AG04449 (cell line): Measurements from ENCODE around the gene ZFAND3.
"Not testable (repeated sequence)": the region's sequence is repeated elsewhere in the genome, so short reads cannot be mapped to it uniquely, and the experiment has no call there.

Experiments
- CTCF ChIA-PET: fragments of 350-600 bp; formaldehyde crosslinking; extraction: SDS; loops from one replicate; lab custom pipeline; 2021; ENCODE audit warnings: antibody characterized with exemption; lab: Yijun Ruan, JAX
- POLR2A ChIA-PET: fragments of 400-600, 350-600 bp; formaldehyde crosslinking; extraction: SDS; loops from one replicate; lab custom pipeline; 2020; ENCODE audit warnings: antibody characterized with exemption, inconsistent platforms; lab: Yijun Ruan, JAX
- DNase-seq: peaks from one replicate; pipeline ENCODE4 v3.0.0-alpha.2; 2010; ENCODE audit warnings: low read depth, low spot score
- H3K4me3 ChIP-seq: 2 replicates; pipeline ENCODE4 v1.5.1; 2011; ENCODE audit warnings: low read depth, mild to moderate bottlenecking, control low read depth, low read length
- CTCF ChIP-seq: IDR thresholded peaks from one replicate; pipeline ENCODE4 v1.5.1; 2011; ENCODE audit warnings: mild to moderate bottlenecking, moderate library complexity, low read length, control low read depth, inconsistent platforms; ENCODE audit not compliant: insufficient read depth; ENCODE audit errors: missing control alignments

ZFAND3 gene

GRCh38 chr6:37992749-37993148 lies 173.2 kb downstream of the ZFAND3 start:
- CTCF ChIA-PET = no interaction called here
- H3K4me3 ChIP-seq = no peak overlapping the region
- no peak for DNase-seq

GRCh38 chr6:37993194-37993593 lies 173.7 kb downstream of the ZFAND3 start:
- DNase-seq, POLR2A ChIA-PET: not testable (repeated sequence)
- CTCF ChIA-PET = interaction anchor here (1.5 kb wide), 1 partner anchor 501 kb away, joined by 5 read pairs; no protein-coding TSS in a partner anchor

More at GRCh38 chr6:37992749-37993148, 173.2 kb downstream of the ZFAND3 start:
- POLR2A ChIA-PET = no interaction called here
- no peak for TF ChIP-seq CTCF

GRCh38 chr6:37993596-37993995 lies 174.1 kb downstream of the ZFAND3 start:
- no peak for DNase-seq
- no peak for TF ChIP-seq CTCF
- POLR2A ChIA-PET = no interaction called here
- CTCF ChIA-PET = interaction anchor here (1.5 to 1.6 kb wide), 2 partner anchors 288 to 500 kb away, joined by 5 to 6 read pairs; no protein-coding TSS in a partner anchor
- H3K4me3 ChIP-seq = no peak overlapping the region

More at GRCh38 chr6:37993194-37993593, 173.7 kb downstream of the ZFAND3 start:
- not testable (repeated sequence) for H3K4me3 ChIP-seq

GRCh38 chr6:37994223-37994622 lies 174.7 kb downstream of the ZFAND3 start:
- H3K4me3 ChIP-seq = no peak overlapping the region
- TF ChIP-seq CTCF = no peak
- DNase-seq = no peak
- POLR2A ChIA-PET = interaction anchor here (1.1 kb wide), 1 partner anchor 176 kb away, joined by 3 read pairs; no protein-coding TSS in a partner anchor
- CTCF ChIA-PET = interaction anchor here (0.7 to 1.6 kb wide), 4 partner anchors 10 to 500 kb away, joined by 3 to 6 read pairs (median 4); no protein-coding TSS in a partner anchor

- H3K4me3 ChIP-seq = no peak overlapping the region
- POLR2A ChIA-PET = no interaction called here
- no peak for DNase-seq
- TF ChIP-seq CTCF = no peak
- CTCF ChIA-PET = interaction anchor here (0.7 to 1.0 kb wide), 2 partner anchors 13 to 207 kb away, joined by 3 read pairs; no protein-coding TSS in a partner anchor
Measured at GRCh38 chr6:37998366-37998765, 178.8 kb downstream of the ZFAND3 start.

GRCh38 chr6:38001386-38001785 lies 181.9 kb downstream of the ZFAND3 start:
- TF ChIP-seq CTCF = no peak
- ChIA-PET POLR2A (no interaction called here), CTCF (interaction anchor here (1.2 kb wide), 1 partner anchor 11 kb away, joined by 3 read pairs; no protein-coding TSS in a partner anchor)
- no peak for DNase-seq
- no peak overlapping the region for H3K4me3 ChIP-seq

- CTCF ChIA-PET = interaction anchor here (1.1 kb wide), 1 partner anchor 18 kb away, joined by 3 read pairs; no protein-coding TSS in a partner anchor
- POLR2A ChIA-PET = no interaction called here
Measured at GRCh38 chr6:38004908-38005307, 185.4 kb downstream of the ZFAND3 start.

More at GRCh38 chr6:38004908-38005307, 185.4 kb downstream of the ZFAND3 start:
- H3K4me3 ChIP-seq = no peak overlapping the region
- no peak for DNase-seq
- no peak for TF ChIP-seq CTCF
